Measurements from ENCODE around the gene ARHGEF40.

ARHGEF40 gene

GRCh38 chr14:21078726-21079125 is 8.6 kb downstream of the ARHGEF40 start:
- DNase-seq: no peak

- DNase-seq: peak in 2 of 56 donors; percentile 17 to 29
Observed at GRCh38 chr14:21081521-21082142, 11.5 kb downstream of the ARHGEF40 start.

GRCh38 chr14:21083565-21084325 is 13.6 kb downstream of the ARHGEF40 start:
- DNase-seq: no peak

GRCh38 chr14:21084396-21084795 is 14.3 kb downstream of the ARHGEF40 start:
- DNase-seq: no peak

- no peak for DNase-seq
Observed at GRCh38 chr14:21084998-21085853, 15.1 kb downstream of the ARHGEF40 start.

GRCh38 chr14:21086908-21087293 is 16.8 kb downstream of the ARHGEF40 start:
- DNase-seq: no peak

- DNase-seq: peak in 45 of 56 donors; percentile 13 to 93 (median 60)
Observed at GRCh38 chr14:21087294-21088091, 17.4 kb downstream of the ARHGEF40 start.

GRCh38 chr14:21088687-21089086 is 18.6 kb downstream of the ARHGEF40 start:
- DNase-seq: no peak

GRCh38 chr14:21089271-21089670 is 19.2 kb downstream of the ARHGEF40 start:
- DNase-seq: no peak

GRCh38 chr14:21089877-21090193 is 19.7 kb downstream of the ARHGEF40 start:
- no peak for DNase-seq

GRCh38 chr14:21090194-21090939 is 20.3 kb downstream of the ARHGEF40 start:
- DNase-seq: peak in 7 of 56 donors; percentile 7 to 32 (median 11)

GRCh38 chr14:21090940-21091663 is 21.0 kb downstream of the ARHGEF40 start:
- DNase-seq: no peak

- DNase-seq: no peak
Observed at GRCh38 chr14:21091821-21092272, 21.7 kb downstream of the ARHGEF40 start.

- DNase-seq: peak in 49 of 56 donors; percentile 21 to 84 (median 63)
Observed at GRCh38 chr14:21092273-21093011, 22.3 kb downstream of the ARHGEF40 start.

- DNase-seq: no peak
Observed at GRCh38 chr14:21093018-21093417, 22.9 kb downstream of the ARHGEF40 start.

GRCh38 chr14:21093769-21094681 is 23.9 kb downstream of the ARHGEF40 start:
- DNase-seq: peak in 20 of 56 donors; percentile 7 to 58 (median 30)

GRCh38 chr14:21095430-21096205 is 25.5 kb downstream of the ARHGEF40 start:
- peak in 1 of 56 donors; percentile 30 for DNase-seq

Data from nucleus accumbens (tissue), 56 donors.